ENCODE measurements around the gene TRPV3.
A peak's percentile ranks its signal among the peaks of the same experiment; 100 is the strongest.
"Not testable (repeated sequence)": the region's sequence is repeated elsewhere in the genome, so short reads cannot be mapped to it uniquely, and the experiment has no call there.

TRPV3 gene

DNA sequence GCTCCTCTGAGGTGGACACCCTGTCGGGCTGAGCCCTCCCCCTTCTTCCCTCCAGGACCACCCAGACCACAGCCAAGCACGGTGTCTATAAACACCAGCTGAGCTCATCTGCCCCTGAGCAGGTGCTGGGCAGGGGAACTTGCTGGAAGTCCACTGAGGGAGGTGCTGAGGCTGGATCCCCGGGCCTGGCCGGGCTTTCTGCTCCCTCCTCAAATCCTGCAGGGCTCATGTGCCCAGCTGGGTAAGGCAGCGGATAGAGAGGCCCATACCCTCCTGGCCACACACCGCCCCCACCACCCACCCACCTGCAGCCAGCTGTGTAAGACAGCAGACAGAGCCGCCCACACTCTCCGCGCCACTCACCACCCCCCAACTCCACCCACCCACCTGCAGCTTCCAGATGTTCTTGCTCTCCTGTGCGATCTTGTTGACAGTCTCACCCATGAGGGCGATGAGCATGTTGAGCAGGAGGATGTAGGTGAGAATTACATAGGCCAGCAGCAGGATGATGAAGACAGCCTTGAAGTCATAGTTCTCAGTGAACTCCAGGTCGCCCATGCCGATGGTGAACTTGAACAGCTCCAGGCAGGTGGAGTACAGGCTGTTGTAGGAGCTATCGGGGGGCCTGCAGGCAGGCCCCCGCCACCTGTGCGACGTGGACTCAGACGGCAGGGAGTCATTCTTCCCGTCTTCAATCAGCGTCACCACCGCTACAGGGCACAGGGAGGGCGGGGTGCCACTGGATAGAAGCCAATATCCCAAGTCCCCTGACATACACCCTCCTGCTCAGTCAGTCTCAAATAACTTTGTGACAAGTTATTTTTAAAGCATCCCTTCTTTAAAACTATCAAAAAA lies 15.9 kb upstream of the TRPV3 start:
- no peak for DNase-seq (ENCODE audit: low spot score)

DNA sequence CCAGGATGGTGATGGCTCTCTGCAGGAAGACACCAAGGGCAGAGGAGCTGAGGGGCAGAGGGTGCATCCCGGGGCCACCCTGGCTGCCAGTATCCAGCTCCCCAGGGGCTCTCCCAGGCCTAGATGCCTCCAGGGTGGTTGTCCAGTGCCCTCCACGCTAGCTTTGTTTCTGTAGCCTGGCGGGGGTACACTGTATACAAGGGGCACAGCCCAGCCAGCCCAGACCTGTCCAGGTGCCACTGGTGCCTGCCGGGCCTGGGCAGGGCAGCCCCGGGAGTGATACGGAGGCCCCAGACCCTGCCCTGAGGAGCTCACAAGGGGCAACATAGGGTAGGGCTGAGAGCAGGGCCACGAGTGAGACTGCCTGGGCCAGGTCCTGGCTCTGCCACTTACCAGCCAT lies 14.6 kb upstream of the TRPV3 start:
- DNase-seq (ENCODE audit: low spot score): no peak

DNA sequence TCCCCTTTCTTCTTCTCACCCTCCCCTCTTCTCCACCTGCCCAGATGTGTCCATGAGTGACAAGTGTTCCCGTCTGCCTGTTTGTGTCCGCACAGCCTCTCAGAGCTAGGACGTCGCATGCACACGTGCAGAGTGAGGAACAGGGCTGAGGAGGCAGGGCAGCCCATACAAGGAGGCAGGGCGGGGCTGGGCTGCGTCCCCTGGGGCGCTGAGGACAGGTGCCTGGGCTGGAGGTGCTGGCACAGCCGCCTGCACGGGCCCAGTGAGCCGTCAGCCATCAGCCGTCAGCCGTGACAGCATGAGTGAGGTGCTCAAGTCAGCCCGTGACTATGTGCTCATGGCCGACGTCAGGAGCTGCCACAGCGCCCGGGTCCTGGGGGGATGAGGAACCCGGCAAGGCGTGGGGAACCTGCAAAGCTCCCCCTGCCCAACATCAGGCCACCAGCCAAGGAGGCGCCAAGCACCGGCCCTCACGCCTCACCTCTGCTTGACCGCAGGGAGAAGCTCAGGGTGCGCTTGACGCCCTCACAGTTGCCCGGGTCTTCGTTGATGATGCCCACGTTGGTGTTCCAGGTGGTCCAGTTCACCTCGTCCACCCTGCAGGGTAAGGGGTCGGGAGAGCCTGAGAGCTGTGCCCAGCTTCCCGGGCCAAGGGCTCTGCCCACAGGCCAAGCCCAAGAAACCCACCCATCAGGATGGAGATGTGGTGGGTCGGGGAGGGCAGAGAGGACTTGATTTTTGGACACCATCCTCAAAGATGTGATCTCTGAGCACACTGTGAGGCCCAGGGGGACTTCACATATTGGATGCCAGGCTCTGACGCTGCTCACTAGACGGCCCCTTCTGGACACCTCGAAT lies 13.7 kb upstream of the TRPV3 start:
- no peak for DNase-seq (ENCODE audit: low spot score)

DNA sequence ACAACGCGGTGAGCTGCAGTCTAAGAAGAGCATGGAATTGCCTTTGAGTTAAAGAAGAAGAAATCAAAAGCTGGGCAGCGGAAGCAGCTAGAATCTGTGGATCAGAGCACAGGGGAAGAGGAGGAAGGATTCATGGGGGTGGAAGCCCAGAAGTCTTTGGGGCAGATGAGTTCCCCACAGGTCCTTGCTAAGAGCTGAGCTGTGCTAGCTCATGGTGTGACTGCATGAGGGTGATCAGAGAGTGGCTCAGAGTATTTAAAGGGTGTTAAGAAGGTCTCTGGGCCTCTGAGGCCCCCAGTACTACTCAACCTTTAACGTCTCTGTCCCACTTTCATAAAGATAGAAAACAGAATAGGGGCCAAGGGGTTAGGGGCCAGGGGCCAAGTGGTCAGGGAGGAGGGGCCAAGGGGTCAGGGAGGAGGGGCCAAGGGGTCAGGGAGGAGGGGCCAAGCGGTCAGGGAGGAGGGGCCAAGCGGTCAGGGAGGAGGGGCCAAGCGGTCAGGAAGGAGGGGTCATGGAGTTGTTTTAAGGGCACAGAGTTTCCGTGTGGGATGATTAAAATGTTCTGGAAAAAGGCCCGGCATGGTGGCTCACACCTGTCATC lies 12.0 kb upstream of the TRPV3 start:
- no peak for DNase-seq (ENCODE audit: low spot score)

DNA sequence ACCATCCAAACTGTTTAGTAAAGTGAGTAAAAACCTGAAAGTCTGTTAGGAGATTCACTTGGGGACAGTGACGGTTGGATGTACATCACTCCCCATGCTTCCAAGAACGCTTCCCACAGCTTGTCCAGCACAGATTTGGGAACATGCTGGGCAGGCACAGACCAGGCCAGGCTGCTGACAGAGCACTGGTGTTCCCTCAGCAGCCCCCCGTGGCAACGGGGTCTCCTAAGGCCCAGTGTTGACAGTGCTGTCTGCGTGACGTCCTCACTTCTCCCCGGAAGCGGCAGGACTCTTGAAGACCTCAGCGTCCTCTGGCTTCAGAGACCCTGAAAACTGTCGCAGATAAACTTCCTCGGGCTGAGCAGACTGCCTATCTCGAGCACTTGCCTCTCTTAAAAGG lies 8.9 kb upstream of the TRPV3 start:
- no peak for DNase-seq (ENCODE audit: low spot score)

DNA sequence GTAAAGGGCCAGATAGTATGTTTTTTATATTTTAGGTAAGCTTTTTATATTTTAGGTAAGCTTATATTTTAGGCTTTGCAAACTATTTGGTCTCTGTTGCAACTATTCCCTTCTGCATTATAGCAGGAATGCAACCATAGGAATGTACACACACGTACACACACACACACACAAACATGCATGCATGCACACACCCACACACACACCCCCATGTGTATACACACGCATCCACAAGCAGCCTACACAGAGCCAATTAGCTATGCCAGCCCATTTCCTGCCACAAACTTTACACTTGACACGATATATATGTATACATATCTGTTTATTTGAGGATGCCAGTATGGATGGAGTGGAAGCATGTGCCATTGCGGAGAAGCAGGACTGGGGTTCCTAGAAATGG lies 7.5 kb upstream of the TRPV3 start:
- DNase-seq (ENCODE audit: low spot score): no peak

DNA sequence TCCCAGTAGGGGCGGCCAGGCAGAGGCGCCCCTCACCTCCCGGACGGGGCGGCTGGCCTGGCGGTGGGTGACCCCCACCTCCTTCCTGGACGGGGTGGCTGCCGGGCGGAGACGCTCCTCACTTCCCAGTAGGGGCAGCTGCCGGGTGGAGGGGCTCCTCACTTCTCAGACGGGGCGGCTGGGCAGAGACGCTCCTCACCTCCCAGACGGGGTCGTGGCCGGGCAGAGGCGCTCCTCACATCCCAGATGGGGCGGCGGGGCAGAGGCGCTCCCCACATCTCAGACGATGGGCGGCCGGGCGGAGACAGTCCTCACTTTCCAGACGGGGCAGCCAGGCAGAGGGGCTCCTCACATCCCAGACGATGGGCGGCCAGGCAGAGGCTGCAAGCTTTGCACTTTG lies 6.6 kb upstream of the TRPV3 start:
- DNase-seq (ENCODE audit: low spot score): not testable (repeated sequence)

DNA sequence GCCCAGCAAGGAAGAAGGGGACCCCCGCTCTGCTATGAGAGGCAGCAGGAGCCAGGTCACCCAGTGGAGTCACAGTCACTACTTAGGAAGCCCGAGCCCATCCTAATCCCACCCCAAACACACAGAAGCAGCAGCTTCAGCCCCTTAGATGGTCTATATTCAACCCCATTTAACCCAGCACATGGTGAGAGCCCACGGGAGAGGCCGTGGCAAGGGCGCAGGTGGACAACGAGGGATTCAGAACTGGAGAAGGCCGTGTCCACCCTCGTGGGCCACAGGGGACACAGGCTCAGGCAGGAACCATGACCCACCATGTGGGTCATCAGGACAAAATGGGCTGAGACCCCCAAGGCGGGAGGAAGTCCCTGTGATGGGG lies 1.6 kb upstream of the TRPV3 start:
- no peak for DNase-seq (ENCODE audit: low spot score)

DNA sequence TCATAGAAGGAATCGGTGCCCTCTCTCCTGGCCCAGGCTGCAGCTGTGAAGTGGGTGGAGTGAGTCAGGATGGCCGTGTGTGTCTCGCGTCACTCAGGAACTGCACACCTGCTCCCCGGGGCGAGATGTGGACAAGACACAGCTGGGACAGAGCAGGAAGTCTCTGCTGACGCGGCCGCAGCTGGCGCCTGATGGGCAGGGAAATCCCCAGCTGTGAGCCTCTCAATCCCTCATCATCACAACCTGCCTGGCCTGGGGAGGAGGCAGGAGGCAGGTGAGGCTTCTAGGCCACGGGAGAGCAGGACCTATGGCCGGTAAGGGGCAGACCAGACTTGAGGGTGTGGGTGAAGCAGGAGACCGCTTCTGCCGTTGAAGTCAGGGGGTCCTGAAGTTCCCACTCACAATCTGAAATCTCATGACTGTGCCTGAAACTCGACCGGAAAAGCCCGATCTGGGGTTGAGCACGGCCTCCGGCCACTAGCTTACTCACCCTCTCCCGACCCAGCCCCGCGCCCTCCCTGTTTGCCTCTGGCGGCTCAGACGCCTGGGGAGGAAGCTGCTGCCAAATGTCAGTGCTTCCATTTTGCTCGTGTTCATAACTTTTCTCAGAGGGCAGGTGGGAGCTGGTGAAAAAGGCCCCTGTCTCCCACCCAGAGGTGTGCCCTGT lies 1.1 kb upstream of the TRPV3 start:
- peak; percentile 37 for DNase-seq (ENCODE audit: low spot score)

DNA sequence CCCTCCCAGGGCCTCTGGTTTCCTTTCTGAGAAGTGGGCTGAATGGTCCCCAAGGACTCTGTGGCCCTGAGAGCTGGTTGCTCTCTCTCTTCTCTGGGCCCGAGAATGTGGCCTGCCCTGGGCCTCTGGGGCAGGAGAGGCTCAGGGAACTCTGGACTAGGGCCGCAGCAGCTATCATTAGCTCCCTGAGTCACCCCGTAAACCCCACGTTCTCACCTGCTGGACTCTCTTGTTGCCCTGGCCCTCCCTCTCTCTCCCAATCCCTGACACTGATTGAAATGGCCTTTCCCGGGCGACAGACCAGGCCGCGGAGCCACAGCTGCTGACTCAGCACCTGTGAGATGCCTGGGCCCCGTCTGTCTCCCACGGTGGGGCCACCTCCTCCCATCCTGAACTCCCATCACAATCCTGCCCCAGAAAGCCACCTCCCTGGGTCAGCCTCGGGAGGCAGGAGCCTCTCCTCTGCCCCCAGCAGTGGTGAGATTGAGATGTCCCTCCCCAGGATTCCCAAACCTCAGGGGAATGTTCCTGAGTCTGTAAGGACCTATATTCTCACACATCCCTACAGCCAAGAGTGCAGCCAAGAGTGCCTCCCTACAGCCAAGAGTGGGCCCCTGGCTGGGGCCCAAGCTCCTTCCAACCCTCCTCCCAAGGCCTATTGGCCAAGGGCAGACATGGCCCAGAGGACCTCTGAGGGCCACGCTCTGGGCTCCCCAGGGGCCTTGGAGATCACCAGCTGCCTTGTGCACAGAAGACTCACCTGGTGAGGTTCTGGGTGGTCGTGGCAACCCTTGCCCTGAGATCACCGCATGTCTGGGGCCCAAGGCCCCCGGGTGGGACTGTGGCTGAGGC lies 470 bp downstream of the TRPV3 start:
- DNase-seq (ENCODE audit: low spot score): no peak

DNA sequence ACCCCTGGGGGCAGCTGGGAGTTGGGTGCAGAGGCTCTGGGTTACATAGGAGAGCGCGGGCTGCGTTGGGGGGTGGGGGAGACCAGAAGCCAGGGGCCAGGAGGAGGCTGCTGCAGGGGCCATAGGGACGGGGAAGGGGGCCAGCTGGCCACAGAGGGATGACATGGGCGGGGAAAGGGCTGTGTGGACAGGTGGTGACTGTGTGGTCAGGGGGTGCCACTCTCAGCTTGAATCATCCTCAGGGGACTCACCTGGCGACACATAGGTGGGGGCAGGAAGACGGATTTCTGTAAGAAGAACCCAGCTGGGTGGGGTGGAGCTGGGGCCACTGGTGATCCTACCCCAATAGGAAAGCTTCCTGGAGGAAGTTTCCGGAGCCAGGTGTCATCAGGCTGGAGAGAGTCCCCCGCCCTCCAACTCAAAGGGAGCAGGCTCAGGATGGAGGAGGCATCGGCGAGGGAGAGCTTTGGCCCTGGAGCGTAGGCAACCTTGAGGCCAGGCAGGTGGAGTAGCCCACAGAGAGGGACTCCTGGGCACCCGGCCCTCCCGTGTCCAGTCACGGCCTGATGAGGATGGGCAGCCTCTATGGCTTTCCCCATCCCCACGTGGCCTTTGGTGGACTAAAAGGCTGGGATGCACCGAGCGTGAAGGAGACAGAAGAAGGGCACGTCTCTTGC lies 1.2 kb downstream of the TRPV3 start:
- no peak for DNase-seq (ENCODE audit: low spot score)

DNA sequence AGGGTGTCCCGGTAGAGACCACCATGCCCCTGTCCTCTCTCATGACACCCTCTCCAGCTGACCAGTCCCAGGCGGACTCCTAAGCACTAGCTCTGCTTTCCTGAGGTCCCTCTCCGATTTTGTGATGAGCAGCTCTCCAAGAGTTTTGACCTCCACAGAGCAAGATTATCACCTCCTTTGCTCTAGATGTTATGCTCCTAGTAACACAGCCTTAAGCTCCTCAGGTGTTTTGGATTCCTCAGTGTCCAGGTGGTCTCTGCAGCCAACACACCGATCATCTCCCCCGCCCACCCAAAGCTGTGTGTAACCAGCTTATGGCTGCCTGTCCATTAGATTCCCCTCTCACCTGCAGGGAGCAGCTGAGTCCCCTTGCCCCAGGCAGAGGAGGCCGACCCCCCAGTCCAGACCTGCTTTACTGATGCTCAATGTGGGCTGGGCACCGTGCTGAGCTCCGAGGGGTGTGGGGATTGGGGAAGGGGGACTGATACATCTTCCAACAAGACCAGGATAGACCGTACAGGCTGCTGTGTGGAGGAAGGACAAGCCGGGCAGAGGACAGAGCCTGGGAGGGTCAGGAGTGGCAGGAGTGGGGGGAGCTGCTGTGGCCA lies 2.3 kb downstream of the TRPV3 start:
- no peak for DNase-seq (ENCODE audit: low spot score)

DNA sequence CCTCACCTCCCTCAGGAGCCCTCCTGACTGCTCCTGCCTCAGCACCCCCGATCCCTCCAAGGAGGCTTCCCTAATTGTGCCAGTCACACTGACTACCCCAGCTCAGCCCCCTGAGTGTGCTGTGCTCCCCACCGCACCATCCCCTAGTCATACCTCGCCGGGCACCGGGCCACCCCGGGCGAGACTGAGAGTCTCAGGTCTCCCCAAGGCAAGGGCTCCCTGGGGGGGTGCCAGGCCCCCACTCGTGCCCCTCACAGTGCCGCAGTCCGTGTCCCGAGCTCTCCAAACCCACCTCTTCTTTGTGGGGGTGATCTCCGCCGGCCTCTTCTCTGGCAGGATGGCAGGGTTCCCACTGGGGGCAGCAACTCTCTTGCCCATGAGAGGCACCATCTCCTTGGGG lies 3.2 kb downstream of the TRPV3 start:
- no peak for DNase-seq (ENCODE audit: low spot score)

DNA sequence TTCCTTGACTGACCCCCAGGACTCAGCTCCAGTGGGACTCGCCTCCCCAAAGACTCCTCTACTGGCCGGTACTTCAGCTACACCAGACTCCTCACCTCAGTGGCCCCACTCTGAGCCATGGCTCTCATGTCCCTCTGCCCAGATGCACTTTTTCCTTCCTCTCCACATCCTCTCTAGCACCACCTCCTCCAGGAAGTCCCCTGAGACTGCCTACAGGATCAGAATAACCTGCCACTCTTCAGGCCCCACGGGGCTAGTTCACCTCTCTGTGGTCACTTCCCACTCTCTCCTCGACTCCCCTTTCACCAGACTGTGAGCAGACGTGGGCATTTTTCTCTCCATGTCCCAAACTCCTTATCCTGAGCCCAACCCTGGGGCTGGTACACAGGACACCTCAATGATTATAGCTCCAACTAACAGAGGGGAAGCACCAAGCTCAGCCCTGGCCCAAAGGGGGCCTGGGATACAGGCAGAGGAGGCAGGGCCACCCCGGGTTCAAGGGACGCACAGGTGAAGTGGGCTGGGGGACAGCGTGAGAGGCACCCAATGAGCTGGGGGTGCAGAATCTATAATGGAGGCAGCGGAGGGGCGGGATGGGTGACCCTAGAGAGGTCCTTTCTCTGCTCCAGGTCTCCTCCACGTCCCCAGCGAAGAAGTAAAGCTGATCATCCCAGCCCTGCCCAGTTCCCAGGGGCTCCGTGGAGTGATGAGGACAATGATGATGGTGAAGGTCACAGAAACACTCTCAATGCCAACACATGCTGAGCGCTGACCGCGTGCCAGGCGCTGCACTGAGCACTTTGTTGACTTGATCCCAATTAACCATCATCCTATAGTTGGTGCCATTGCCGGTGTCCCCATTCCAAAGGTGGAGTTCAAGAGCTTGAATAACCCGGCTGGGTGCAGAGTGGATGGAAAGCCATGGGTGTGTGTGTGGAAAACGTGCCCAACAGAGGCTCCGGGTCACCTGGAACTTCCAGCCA lies 3.9 kb downstream of the TRPV3 start:
- DNase-seq (ENCODE audit: low spot score): no peak

DNA sequence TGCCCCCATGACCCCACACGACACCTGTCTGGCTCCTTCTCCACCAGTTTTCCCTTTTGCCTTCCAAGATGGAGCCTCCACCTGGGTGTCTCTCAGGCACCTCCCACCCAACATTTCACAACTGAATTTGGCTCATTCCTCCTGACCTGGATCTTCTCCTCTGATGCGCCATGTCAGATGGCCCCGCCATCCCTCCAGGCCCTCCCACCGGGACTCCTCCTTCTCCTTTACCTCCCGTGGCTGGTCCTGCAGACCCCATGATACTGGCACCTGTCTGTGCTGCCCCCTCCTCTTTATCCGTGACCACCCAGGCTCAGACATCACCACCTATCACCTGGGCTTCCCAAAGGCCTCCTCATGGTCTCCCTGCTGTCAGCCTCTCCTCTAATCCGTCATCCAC lies 4.7 kb downstream of the TRPV3 start:
- no peak for DNase-seq (ENCODE audit: low spot score)

DNA sequence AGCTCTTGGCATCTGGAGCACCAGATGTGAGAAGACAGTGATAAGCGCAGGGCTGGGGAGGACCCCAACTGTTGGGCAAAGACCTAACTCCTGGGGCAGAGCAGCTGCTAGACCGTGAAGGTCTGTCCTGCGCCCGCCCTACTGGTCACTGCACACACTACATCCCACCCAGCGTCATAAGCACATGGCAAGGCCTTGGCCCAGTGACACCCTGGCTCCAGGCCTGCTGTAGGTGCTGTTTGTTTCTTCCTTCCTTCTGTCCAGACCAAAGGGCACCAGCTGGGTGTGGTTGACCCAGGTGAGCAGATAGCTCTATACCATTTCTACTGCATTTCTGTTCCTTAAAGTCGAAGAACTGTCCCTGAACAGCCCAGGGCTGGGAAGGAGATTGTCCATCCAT lies 6.4 kb downstream of the TRPV3 start:
- DNase-seq (ENCODE audit: low spot score): no peak

DNA sequence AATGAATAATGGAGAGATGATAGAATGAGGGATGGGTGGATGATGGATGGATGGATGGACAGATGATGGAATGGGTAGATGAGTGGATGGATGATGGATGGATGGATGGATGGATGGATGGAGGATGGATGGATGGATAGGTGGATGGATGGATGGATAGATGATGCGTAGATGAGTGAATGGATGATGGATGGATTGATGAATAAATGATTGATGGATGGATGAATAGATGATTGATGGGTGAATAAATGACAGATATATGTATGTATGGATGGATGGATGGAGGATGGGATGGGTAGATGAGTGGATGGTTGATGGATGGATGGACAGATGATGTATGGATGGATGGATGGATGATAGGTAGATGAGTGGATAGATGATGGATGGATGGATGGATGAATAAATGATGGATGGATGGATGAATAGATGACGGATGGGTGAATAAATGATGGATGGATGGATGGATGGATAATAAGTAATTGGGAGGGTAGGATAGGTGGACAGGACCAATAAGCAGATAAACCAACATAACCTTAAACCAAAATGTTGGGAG lies 7.9 kb downstream of the TRPV3 start:
- no peak for DNase-seq (ENCODE audit: low spot score)

DNA sequence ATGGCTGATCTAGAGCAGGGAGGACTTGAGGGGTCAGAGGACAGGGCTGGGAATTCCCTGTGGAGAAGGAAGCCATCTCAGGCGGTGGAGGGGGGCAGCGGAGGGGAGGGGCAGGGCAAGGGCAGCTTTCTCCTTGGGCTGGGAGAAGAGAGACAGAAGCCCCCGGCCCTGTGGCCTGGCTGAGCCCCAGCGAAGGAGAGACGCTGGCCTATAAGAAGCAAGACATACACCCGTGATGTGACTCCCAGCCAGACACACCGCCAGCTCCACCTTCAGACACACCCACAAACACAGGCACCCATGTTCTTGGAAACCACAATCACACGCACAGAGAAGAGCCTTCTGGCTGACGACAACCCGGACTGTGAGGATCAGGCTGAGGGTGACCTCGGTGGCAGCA lies 10.0 kb downstream of the TRPV3 start:
- DNase-seq (ENCODE audit: low spot score): no peak

DNA sequence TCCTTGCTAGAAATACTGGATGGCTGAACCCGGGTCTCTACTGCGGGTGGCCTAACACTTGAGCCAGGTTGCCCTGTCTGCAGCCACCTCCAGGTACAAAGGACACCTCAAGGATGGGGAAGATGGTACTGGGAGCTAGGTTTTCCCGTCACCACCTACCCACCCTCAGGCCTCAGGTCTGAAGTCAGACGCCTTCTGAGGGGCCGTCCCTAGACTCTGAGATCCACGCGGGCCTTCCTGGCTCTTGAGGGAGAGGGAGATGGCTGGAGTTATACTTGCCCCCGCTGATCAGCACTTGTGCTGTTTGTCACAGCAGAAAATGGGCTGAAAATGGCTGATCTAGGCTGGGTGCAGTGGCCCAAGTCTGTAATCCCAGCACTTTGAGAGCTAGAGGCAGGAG lies 10.6 kb downstream of the TRPV3 start:
- DNase-seq (ENCODE audit: low spot score): no peak
